Bronchial epithelial cell (primary cell): ENCODE measurements around the gene ATP9A. TPM values are rescaled to one million over a fixed set of nuclear protein-coding genes. Genes with fewer than 3 reads are reported as not detected.

ENCODE experiments used
- DNase-seq: peaks from one replicate; pipeline ENCODE4 v3.0.0-alpha.2; 2010; ENCODE audit warnings: low read depth
- FAIRE-seq: peaks from 2 replicates; lab custom pipeline; 2011; peaks lifted over from hg19 to GRCh38; lab: Jason Lieb, UNC
- H3K27me3 ChIP-seq: 2 replicates; pipeline ENCODE4 v1.5.1; 2011; ENCODE audit warnings: low read length; ENCODE audit not compliant: control insufficient read depth, insufficient read depth
- H3K36me3 ChIP-seq: 2 replicates; pipeline ENCODE4 v1.5.1; 2011; ENCODE audit warnings: low read length; ENCODE audit not compliant: control insufficient read depth, insufficient read depth
- H3K4me3 ChIP-seq: 2 replicates; pipeline ENCODE4 v1.5.1; 2011; ENCODE audit warnings: mild to moderate bottlenecking, low read depth, low read length, control low read depth
- total RNA-seq: library from RNA; depleted of rRNA; stranded (reverse); fragments of >200 nt; gene quantifications from 2 replicates; pipeline ENCODE4 v1.2.1, GENCODE V29; 2014
- TF ChIP-seq, protein P1 (sequence below): IDR thresholded peaks from 2 replicates; pipeline ENCODE4 v1.5.1; 2011; ENCODE audit warnings: mild to moderate bottlenecking, moderate library complexity, low read length, control low read depth, inconsistent platforms; ENCODE audit not compliant: insufficient read depth, severe bottlenecking

Gene ATP9A
- total RNA-seq, 1 donor from 2014 or later = 26.3 TPM

DNA sequence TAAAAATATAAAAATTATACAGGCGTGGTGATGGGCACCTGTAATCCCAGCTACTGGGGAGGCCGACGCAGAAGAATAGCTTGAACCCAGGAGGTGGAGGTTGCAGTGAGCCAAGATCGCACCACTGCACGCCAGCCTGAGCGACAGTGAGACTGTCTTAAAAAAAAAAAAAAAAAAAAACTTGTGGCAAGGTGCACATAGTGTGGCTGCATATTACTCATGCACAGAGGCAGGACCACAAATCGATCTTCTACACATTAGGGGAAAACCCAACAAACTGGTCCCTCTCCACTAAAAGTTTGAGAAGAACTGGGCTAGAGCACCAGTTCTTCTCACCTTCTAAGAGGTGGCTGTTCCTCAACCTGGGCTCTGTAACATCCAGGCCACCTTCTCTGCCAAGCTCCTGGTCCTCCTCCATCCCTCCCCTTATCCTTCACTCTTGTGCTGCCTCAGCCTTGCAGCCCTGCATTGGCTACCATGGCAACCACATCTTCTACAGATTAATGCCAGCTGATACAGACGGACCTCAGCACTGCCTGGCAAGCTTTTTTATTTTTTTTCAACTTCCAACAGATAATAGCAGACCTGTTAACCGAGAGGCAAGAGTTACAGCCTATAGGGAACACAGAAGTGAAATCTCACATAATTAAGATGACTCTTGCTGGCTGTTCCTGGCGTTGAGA is 88.0 kb downstream of the ATP9A start:
- TF ChIP-seq, protein P1, sequence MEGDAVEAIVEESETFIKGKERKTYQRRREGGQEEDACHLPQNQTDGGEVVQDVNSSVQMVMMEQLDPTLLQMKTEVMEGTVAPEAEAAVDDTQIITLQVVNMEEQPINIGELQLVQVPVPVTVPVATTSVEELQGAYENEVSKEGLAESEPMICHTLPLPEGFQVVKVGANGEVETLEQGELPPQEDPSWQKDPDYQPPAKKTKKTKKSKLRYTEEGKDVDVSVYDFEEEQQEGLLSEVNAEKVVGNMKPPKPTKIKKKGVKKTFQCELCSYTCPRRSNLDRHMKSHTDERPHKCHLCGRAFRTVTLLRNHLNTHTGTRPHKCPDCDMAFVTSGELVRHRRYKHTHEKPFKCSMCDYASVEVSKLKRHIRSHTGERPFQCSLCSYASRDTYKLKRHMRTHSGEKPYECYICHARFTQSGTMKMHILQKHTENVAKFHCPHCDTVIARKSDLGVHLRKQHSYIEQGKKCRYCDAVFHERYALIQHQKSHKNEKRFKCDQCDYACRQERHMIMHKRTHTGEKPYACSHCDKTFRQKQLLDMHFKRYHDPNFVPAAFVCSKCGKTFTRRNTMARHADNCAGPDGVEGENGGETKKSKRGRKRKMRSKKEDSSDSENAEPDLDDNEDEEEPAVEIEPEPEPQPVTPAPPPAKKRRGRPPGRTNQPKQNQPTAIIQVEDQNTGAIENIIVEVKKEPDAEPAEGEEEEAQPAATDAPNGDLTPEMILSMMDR = no peak
- Histone ChIP-seq H3K36me3 (no peaks in the 10 kb centered on the region), H3K27me3 (no peaks in the 10 kb centered on the region), H3K4me3 (no peak overlapping the region)
- FAIRE-seq = no peak
- no peak for DNase-seq

DNA sequence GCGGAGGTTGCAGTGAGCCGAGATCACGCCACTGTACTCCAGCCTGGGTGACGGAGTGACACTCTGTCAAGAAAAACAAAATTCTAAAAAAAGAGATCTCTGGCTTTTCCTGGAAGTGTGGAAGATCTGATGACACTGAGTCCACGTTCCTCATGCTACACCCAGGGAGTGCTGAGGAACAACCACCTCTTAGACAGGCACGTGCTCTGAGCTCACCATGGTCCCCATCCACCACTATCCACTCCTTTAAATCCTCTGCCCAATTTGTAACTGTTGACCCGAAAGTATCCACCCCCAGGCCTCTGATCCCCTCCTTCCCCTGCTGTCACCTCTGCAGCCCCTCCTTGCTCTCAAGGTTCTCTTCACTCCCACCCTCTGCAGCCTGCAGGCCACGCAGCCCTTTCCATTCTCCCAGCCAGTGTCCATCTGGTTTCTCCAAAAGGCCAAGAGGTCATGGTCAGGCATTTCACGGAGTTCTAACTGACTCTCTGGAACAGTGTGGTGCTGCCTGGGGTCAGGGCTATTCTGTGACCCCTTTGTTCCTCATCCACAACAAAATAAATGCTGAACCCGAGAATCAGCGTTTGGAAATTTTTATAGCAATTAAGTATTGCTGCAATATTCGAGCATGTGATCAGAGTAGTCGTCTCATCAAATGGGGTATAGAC is 88.8 kb downstream of the ATP9A start:
- Histone ChIP-seq H3K36me3 (no peaks in the 10 kb centered on the region), H3K27me3 (no peaks in the 10 kb centered on the region), H3K4me3 (no peak overlapping the region)
- FAIRE-seq = no peak
- no peak for DNase-seq
- TF ChIP-seq, protein P1 = no peak

DNA sequence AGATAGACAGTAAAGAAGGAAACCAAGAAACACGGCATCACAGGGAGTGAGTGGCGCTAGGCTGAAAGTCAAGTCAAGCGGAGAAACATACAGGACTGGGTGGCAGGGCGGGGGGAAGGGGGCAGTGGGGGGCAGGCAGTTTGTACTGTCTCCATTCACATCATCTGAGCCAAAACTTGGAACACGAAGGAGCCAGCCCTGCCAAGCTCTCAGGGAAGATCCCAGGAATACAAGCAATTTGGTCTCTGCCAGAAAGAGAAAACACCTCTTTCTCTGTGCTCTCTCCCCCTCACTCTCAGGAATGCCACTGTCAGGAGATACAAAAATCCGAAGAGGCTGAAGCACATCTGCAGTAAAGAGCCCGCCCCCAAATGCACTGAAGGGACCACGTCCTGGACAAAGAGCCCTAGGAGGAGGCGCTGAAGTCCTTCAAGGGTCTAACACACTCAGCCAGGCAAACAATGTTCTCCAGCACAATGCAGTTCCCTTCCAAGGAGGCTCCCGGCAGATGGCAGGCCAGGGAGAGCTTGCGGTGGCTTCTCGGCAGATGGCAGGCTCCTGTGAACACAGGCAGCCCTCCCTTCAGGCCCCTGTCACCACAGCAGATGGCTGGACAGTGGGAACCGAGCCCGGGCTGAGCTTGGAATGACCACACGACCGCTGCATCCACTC is 90.0 kb downstream of the ATP9A start:
- no peaks in the 10 kb centered on the region for H3K27me3 ChIP-seq
- TF ChIP-seq, protein P1 = peak; percentile 1
- H3K36me3 ChIP-seq = peaks cover 2% of the 10 kb centered on the region
- DNase-seq (no peak), FAIRE-seq (no peak)
- H3K4me3 ChIP-seq = no peak overlapping the region

DNA sequence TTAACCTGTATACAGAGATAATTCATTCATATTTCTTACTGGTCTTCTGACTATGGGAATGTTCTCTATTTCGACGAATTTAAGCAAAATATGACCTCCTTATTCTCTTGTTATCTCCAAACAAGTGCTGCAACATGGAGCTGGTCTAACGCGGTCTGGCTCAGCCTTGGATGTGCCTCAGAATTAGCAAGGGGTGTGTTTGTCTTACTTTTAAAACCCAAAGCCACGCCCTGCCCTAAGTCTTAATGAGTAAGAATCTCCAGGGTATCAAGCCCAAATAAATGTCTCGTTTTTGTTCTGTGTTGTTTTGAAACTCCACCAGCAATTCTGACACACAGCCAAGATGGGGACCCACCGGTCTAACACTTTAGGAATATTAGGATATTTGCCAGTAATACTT is 99.2 kb downstream of the ATP9A start:
- DNase-seq (peak; percentile 6), FAIRE-seq (no peak)
- Histone ChIP-seq H3K4me3 (no peak overlapping the region), H3K36me3 (peaks cover 5% of the 10 kb centered on the region), H3K27me3 (peaks cover 2% of the 10 kb centered on the region)
- TF ChIP-seq, protein P1 = no peak

DNA sequence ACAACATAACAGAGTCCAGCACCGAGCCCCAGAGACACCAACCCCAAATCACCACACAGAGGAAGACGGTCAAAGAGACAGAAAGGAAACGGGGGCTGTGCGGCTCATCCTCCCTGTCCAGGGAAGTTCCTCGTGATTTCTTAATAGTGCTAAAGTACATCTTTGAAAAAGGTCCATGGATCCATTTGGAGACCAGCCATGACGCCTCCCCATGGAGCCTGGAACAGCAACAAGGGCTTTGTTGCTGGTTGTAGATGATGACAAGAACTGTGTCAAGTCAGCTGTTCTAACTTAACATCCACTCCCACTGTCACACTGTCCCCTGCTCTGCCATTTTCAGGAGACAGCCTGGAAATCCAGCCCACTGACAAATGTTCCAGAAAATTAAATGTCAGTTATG is 99.7 kb downstream of the ATP9A start:
- peaks cover 2% of the 10 kb centered on the region for H3K27me3 ChIP-seq
- peaks cover 5% of the 10 kb centered on the region for H3K36me3 ChIP-seq
- FAIRE-seq = no peak
- H3K4me3 ChIP-seq = no peak overlapping the region
- TF ChIP-seq, protein P1 = no peak
- no peak for DNase-seq
